Spinal cord (tissue), 10 donors: ENCODE measurements around the gene USP17L29. TPM values are rescaled to one million over a fixed set of nuclear protein-coding genes. Genes with fewer than 3 reads are reported as not detected.
"Not testable (repeated sequence)": the region's sequence is repeated elsewhere in the genome, so short reads cannot be mapped to it uniquely, and the experiment has no call there.

Source experiments
- DNase-seq, 6 donors: peaks; one replicate each; pipeline versions ENCODE4 v3.0.0 to v3.0.0-alpha.2; 2013 to 2015; ENCODE audit warnings: low spot score in 6 of 6, low read depth in 4 of 6
- H3K27ac ChIP-seq: one replicate; pipeline ENCODE4 v1.5.1; 2013; ENCODE audit warnings: low read depth, low read length, control low read depth
- H3K27me3 ChIP-seq: one replicate; pipeline ENCODE4 v1.6.1; 2013; ENCODE audit warnings: low read length; ENCODE audit not compliant: control insufficient read depth, insufficient read depth
- H3K36me3 ChIP-seq: one replicate; pipeline ENCODE4 v1.6.1; 2013; ENCODE audit warnings: low read length; ENCODE audit not compliant: control insufficient read depth, insufficient read depth
- H3K4me1 ChIP-seq: one replicate; pipeline ENCODE4 v1.6.1; 2013; ENCODE audit warnings: low read length; ENCODE audit not compliant: control insufficient read depth, insufficient read depth
- H3K4me3 ChIP-seq: one replicate; pipeline ENCODE4 v1.5.1; 2013; ENCODE audit warnings: low read depth, low read length, control low read depth
- H3K9me3 ChIP-seq: one replicate; pipeline ENCODE4 v1.6.1; 2013; ENCODE audit warnings: low read length; ENCODE audit not compliant: control insufficient read depth, insufficient read depth
- WGBS: methylation state at CpG from one replicate; pipeline ENCODE4 v1.1.5; 2013; ENCODE audit warnings: missing lambda C conversion rate; ENCODE audit not compliant: insufficient coverage; 5-methylcytosine and 5-hydroxymethylcytosine counted together
- polyA plus RNA-seq, 2 donors: library from polyadenylated mRNA; unstranded; fragments of 120-200 nt; gene quantifications; one replicate each; pipeline ENCODE4 v1.2.1, GENCODE V29; 2013; ENCODE audit not compliant: insufficient read length in 2 of 2
- total RNA-seq, 2 donors: library from RNA; depleted of rRNA in 1 of 2; stranded (reverse); fragments of 120-200 nt in 1 of 2; fragments of >200 nt in 1 of 2; gene quantifications; one replicate each; pipeline versions ENCODE4 v1.2.3 to v1.2.4, GENCODE V29; 2013 to 2014
- donor health status: healthy.

Gene USP17L29
- total and polyA plus RNA-seq, 4 donors, result not detected

DNA sequence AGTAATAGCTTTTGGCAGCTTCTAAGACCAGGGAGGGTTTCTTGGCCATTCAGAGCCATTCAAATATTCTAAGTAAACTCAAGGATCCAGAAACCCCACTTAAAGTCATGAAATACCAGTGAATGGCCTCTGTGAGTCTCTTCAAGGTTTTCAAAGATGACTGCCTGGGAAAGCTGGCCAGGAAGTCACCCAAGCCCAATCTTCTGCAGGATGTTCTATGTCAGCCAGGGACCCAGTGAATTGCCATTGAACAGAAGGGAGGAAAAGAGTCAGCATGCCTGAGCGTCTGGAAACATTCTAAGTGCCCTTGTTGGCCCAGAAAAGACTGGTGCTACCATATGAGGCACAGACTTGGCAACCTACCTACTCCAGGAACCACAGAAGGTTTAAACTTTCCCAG is 26.4 kb downstream of the USP17L29 start:
- 100% methylated on average over 1 of the region's 1 CpG for WGBS
- DNase-seq, result not testable (repeated sequence)

GRCh38 chr4:9381012-9381534 is 27.6 kb downstream of the USP17L29 start:
- H3K9me3 ChIP-seq, H3K27me3 ChIP-seq, H3K4me1 ChIP-seq, H3K36me3 ChIP-seq, H3K27ac ChIP-seq: not testable (repeated sequence)
- DNase-seq, result peak in 2 of 6 donors; percentile 2 to 17
- WGBS, result 66% methylated on average over 15 of the region's 36 CpGs
- peak overlapping the region; percentile 16 for H3K4me3 ChIP-seq

More for the DNA sequence above, 26.4 kb downstream of the USP17L29 start:
- not testable (repeated sequence) for H3K36me3 ChIP-seq, H3K27ac ChIP-seq, H3K27me3 ChIP-seq, H3K4me1 ChIP-seq, H3K4me3 ChIP-seq, H3K9me3 ChIP-seq

DNA sequence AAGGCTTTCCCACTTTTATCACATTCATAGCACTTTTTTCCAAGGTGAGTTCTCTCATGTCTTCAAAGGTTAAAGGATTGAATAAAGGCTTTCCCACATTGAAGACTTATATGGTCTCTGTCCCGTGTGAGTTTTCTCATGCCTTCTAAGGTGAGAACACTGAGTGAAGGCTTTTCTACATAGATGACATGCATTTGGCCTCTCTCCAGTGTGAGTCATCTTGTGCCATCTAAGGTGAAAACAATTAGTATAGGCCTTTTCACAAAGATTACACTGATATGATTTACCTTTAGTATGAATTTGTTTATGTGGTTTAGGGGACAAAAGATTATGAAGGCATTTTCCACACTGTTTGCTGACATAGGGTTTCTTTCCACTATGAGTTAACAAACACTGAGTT is 30.7 kb downstream of the USP17L29 start:
- Histone ChIP-seq H3K27ac (no peak overlapping the region), H3K4me1 (peaks cover 5% of the 10 kb centered on the region), H3K36me3 (no peaks in the 10 kb centered on the region), H3K27me3 (no peaks in the 10 kb centered on the region), H3K9me3 (no peaks in the 10 kb centered on the region), H3K4me3 (no peak overlapping the region)
- DNase-seq, result no peak
- WGBS, result 40% methylated on average over 1 of the region's 1 CpG

- not testable (repeated sequence) for H3K27me3 ChIP-seq, H3K4me1 ChIP-seq, H3K9me3 ChIP-seq, H3K36me3 ChIP-seq, DNase-seq, H3K4me3 ChIP-seq, H3K27ac ChIP-seq
- no CpG with 5 or more reads among the region's 2 CpGs for WGBS
Measured at GRCh38 chr4:9389001-9389400, 35.6 kb downstream of the USP17L29 start.

Other genes starting within 250 kb of the USP17L29 start
- gene FAM90A26, start 183.2 kb upstream of the USP17L29 start, total RNA-seq, result not detected
- gene FAM90A26, start 183.2 kb upstream of the USP17L29 start, polyA plus RNA-seq, result under 1 TPM in 1 of 2 donors, not detected in 1; 0.20 TPM
- gene USP17L10, start 143.0 kb upstream of the USP17L29 start, total RNA-seq, result not detected
- gene USP17L10, start 143.0 kb upstream of the USP17L29 start, polyA plus RNA-seq, result not detected
- not detected for gene USP17L11, start 138.2 kb upstream of the USP17L29 start, total RNA-seq
- not detected for gene USP17L11, start 138.2 kb upstream of the USP17L29 start, polyA plus RNA-seq
- gene USP17L12, start 133.5 kb upstream of the USP17L29 start, total RNA-seq, result not detected
- gene USP17L12, start 133.5 kb upstream of the USP17L29 start, polyA plus RNA-seq, result not detected
- not detected for gene USP17L13, start 128.7 kb upstream of the USP17L29 start, total RNA-seq
- gene USP17L13, start 128.7 kb upstream of the USP17L29 start, polyA plus RNA-seq, result not detected
- not detected for gene USP17L15, start 119.3 kb upstream of the USP17L29 start, total RNA-seq
- not detected for gene USP17L15, start 119.3 kb upstream of the USP17L29 start, polyA plus RNA-seq
- gene USP17L17, start 109.8 kb upstream of the USP17L29 start, total RNA-seq, result not detected
- gene USP17L17, start 109.8 kb upstream of the USP17L29 start, polyA plus RNA-seq, result not detected
- not detected for gene USP17L18, start 105.0 kb upstream of the USP17L29 start, total RNA-seq
- not detected for gene USP17L18, start 105.0 kb upstream of the USP17L29 start, polyA plus RNA-seq
- gene USP17L19, start 100.3 kb upstream of the USP17L29 start, total RNA-seq, result not detected
- gene USP17L19, start 100.3 kb upstream of the USP17L29 start, polyA plus RNA-seq, result not detected
- gene USP17L20, start 95.5 kb upstream of the USP17L29 start, total RNA-seq, result not detected
- not detected for gene USP17L20, start 95.5 kb upstream of the USP17L29 start, polyA plus RNA-seq
- not detected for gene USP17L21, start 90.8 kb upstream of the USP17L29 start, total RNA-seq
- not detected for gene USP17L21, start 90.8 kb upstream of the USP17L29 start, polyA plus RNA-seq
- gene USP17L22, start 86.0 kb upstream of the USP17L29 start, total RNA-seq, result not detected
- not detected for gene USP17L22, start 86.0 kb upstream of the USP17L29 start, polyA plus RNA-seq
- gene USP17L24, start 28.5 kb upstream of the USP17L29 start, total RNA-seq, result not detected
- gene USP17L24, start 28.5 kb upstream of the USP17L29 start, polyA plus RNA-seq, result not detected
- not detected for gene USP17L25, start 23.7 kb upstream of the USP17L29 start, total RNA-seq
- gene USP17L25, start 23.7 kb upstream of the USP17L29 start, polyA plus RNA-seq, result not detected
- gene USP17L26, start 19.0 kb upstream of the USP17L29 start, total RNA-seq, result not detected
- gene USP17L26, start 19.0 kb upstream of the USP17L29 start, polyA plus RNA-seq, result not detected
- gene USP17L5, start 14.2 kb upstream of the USP17L29 start, total RNA-seq, result not detected
- gene USP17L5, start 14.2 kb upstream of the USP17L29 start, polyA plus RNA-seq, result not detected
- gene USP17L27, start 9.5 kb upstream of the USP17L29 start, total RNA-seq, result not detected
- not detected for gene USP17L27, start 9.5 kb upstream of the USP17L29 start, polyA plus RNA-seq
- not detected for gene USP17L28, start 4.7 kb upstream of the USP17L29 start, total RNA-seq
- not detected for gene USP17L28, start 4.7 kb upstream of the USP17L29 start, polyA plus RNA-seq
- gene USP17L30, start 9.5 kb downstream of the USP17L29 start, total RNA-seq, result not detected
- gene USP17L30, start 9.5 kb downstream of the USP17L29 start, polyA plus RNA-seq, result not detected
- gene DEFB131A, start 90.8 kb downstream of the USP17L29 start, total RNA-seq, result not detected
- not detected for gene DEFB131A, start 90.8 kb downstream of the USP17L29 start, polyA plus RNA-seq